T-helper 22 cell (primary cell): Measurements from ENCODE around the gene GLYAT.
"Not testable (repeated sequence)": the region's sequence is repeated elsewhere in the genome, so short reads cannot be mapped to it uniquely, and the experiment has no call there.

Experiments
- DNase-seq: peaks from one replicate; pipeline ENCODE4 v3.0.0-alpha.2; 2020; ENCODE audit warnings: low read depth

The GLYAT gene

DNA sequence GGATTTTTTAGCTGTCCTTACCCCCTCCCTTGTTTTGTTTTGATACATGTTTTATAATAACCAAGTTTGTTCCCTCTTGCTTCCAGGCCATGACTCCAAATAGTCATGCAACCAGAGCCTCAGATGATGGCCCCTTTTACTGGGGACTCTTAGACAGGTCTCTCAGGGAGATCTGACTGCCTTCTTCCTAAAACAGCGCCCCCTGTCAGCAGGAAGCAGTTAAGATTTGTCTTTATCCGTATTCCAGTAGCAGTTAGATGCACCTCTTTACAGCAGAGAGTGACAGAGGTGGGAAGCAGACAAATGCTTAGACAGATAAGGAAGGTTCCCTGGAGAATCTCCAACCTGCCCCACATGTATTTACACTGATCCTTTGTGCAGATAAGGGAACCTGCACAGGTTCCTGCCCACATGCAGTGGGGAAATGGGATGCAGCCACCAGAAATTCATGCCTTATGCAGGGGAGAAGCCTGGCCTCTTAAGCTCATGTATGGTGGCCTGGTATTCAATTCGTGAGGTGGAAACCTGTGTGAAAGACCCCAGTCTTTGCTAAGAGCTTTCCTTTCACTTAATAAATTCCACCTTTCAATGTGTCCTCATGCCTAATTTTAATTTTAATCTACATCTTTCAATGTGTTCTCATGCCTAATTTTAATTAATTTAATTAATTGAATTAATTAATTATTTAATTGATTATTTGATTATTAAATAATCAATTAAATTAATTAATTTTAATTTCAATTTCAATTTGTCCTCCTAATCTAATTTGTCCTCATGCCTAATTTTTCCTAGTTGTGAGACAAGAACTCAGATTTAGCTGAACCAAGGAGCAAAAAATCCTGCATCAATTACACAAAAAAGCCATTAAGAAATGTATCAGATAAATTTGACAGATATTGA lies 11.5 kb upstream of the GLYAT start:
- no peak for DNase-seq

- no peak for DNase-seq
Observed at GRCh38 chr11:58742140-58742539, 10.4 kb upstream of the GLYAT start.

DNA sequence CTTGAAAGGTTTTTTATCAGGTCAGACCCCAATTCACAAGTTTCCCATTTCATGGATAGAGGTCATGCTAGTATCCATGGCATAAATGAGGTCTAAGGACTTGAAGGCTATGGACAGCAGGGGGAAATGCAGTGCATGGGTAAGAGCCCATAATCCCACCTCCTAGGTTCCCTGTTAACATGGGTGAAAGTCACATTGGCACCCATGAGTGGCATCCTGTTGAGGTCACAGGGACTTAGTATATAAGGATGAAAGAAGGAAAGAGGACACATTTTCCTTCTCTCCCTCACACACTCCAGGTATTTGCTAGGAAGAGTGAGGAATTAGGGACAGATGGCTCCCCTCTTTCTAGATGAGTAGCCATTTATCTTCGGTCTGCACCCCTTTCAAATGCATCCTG lies 9.4 kb upstream of the GLYAT start:
- DNase-seq = no peak

DNA sequence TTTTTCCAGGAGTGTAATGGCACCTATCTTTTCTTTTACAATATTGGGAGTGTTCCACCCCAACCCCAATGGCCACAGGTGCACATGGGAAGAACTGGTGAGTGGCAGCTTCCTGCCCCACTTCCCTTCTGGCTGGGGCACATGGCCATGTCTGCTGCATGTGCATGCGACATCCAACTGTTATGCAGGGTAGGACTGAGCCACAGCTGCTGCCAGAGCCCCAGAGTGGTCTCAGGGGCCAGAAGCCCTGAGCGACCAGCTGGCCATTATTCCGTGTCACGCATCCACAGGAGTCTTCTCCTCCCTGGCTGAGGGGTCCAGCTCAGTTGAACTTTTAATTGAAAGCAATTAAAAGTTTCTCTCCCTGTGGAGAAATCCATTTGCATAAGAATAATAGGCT lies 8.7 kb upstream of the GLYAT start:
- no peak for DNase-seq

DNA sequence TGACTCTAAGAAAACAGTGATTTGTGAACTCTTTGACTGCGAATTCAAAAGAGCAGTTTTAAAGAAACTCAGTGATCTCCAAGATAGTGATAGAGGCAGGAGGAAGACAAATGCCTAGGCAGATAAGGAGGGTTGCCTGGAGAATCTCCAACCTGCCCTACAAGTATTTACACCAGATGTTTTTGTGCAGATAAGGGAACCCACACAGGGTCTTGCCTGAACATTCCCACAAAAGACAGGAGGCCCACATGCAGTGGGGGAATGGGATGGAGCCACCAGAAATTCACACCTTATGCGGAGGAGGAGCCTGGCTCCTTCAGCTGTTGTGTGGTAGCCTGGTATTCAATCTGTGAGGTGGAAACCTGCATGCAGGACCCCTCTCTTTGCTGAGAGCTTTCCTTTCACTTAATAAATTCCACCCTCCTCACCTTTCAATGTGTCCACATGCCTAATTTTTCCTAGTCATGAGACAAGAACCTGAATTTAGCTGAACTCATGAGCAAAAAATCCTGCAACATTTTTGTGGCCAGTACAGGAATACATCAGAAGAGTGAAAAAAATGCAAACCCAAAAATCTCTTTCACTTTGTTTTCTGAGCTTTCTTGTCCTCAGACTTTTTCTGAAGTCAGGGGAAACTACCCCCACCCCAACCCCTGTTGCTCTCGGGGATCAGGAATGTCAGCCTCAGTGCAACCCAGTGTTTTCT lies 8.1 kb upstream of the GLYAT start:
- DNase-seq = no peak

DNA sequence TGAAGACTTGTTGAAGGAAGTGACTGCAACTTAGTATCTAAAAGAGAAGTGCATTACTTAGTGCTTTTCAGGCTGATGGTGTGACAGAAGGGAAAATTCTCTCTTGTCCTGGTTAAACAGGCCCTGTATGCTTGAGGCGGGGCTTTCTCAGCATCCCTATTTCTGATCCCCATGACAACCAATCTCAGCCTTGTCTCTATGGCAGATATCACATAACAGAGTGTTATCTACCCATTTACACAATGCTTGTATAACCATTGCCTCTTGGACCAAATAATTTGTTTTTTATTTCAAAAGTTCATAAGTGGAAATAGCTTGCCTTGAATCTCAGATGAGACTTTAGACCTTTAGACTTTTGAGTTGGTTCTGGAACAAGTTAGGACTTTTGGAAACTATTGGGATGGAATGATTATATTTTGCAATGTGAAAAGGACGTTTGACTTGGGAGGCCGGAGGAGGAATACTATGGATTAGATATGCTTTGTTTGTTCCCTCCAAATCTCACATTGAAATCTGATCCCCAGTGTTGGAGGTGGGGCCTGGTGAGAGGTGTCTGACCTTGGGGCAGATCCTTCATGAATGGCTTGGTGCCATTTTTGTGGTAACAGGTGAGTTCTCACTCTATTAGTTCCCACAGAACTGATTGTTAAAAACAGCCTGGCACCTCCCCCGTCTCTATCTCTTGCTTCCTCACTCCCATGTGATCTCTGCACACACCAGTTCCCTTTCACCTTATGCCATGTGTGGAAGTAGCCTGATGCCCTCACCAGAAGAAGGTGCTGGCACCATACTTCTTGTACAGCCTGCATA lies 3.1 kb upstream of the GLYAT start:
- no peak for DNase-seq

GRCh38 chr11:58730507-58731089 lies 1.1 kb downstream of the GLYAT start:
- no peak for DNase-seq

- no peak for DNase-seq
Observed at GRCh38 chr11:58727415-58727797, 4.3 kb downstream of the GLYAT start.

DNA sequence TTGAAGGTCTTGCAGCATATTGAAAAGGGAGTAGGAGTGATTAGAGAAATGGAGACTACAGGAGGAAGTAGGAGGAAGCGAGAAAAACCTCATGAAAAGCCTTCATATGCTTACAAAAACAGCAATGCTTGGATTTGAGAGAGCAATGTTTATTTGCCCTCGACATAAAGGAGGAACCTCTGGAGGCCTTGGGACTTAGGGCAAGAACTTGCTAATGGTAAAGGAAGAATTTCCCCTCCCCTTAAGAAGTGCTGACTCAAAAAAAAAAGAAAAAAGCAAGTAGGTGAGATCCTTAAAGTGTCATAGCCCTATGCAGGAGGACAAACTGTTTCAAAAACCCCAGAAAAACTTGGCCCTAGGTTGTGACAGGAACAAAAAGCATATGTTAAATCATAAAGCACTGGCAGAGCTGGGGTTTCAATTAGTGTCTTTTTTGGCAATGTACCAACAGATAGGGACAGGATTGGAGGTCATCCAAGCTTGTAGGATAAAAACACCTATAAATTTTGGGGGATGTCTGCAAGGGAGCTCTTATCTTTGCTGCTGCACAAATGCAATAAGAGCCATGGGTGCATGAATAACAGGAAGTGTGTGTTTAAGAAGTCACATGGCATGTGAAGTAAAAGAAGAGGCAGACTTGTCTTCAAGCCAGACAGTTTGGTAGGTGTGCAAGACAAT lies 4.9 kb downstream of the GLYAT start:
- no peak for DNase-seq

GRCh38 chr11:58719406-58720117 lies 12.2 kb downstream of the GLYAT start:
- no peak for DNase-seq

DNA sequence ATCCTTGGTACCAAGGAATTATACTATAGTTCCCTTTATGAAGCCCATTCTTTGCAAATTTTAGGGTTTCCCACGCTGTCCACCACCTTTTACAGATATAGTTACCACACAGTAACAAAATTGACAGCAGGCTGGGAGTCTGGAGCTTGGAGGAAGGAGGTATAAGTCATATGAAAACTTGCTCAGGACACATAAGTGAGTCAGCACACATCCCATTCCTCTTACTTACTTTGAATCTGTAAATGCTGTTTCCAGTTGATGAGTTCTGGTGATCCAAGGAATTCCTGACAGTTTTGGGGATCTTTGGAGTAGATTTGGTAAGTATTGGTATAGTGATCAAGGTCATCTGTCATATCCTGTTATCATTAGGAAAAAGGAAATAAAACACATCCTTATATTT lies 19.2 kb downstream of the GLYAT start:
- no peak for DNase-seq

DNA sequence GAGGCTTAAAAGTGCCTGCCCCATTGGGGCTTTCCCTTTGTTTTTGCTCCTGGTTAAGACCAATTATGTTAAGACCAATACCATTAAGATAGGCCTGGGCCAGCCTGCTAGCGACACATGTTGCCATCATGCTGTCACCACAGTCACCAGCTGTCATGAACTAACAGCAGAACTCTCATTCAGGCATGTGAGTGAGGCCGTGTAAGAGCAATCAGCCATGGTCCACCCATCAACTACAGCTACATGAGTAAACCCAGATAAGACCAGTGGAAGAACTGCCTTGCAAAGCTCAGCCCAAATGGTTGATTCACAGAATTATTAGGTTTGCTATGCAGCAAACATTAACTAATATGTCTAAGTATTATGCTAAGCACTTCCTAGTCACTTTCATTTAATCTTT lies 19.9 kb downstream of the GLYAT start:
- no peak for DNase-seq

- no peak for DNase-seq
Observed at GRCh38 chr11:58707767-58708166, 24.0 kb downstream of the GLYAT start.

DNA sequence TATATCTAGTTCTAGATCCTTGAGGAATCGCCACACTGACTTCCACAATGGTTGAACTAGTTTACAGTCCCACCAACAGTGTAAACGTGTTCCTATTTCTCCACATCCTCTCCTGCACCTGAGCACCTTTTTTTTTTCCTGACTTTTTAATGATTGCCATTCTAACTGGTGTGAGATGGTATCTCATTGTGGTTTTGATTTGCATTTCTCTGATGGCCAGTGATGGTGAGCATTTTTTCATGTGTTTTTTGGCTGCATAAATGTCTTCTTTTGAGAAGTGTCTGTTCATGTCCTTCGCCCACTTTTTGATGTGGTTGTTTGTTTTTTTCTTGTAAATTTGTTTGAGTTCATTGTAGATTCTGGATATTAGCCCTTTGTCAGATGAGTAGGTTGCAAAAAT lies 34.9 kb downstream of the GLYAT start:
- DNase-seq = not testable (repeated sequence)

DNA sequence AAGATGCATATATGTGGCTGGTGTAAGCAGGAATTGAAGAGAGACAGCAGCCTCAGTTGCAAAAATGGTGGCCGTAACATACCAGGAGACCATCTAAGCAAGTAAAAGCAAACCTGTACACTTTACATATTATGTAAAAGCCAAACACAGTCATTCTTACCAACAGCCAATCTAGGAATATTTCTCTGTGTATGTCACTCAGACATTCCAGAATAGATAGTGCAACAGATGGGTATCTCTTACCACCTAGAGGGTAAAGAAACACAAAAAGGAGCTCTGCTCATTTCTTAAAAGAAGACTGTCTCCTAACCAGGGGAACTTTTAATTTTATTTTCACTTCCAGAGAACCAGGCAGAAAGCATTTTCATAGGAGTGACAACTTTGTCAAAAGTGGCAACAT lies 38.7 kb downstream of the GLYAT start:
- no peak for DNase-seq

DNA sequence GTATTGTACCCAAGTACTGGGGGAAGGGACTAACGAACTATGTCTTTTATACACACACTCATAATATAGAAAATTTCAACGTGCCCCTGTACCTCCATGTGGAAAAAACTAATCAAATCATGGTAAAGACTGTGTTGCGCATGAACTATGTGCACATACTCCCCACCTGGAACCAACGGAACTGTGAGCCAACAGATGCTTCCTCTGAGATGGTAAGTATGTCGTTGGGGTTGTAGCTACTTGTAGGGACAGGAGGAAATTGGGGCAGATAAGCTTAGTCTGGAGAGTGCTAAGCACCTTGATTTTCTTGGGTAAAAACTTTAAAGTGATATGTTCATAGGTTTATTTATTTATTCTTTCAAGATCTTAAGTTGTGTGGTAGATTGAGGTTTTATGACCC lies 40.1 kb downstream of the GLYAT start:
- no peak for DNase-seq

DNA sequence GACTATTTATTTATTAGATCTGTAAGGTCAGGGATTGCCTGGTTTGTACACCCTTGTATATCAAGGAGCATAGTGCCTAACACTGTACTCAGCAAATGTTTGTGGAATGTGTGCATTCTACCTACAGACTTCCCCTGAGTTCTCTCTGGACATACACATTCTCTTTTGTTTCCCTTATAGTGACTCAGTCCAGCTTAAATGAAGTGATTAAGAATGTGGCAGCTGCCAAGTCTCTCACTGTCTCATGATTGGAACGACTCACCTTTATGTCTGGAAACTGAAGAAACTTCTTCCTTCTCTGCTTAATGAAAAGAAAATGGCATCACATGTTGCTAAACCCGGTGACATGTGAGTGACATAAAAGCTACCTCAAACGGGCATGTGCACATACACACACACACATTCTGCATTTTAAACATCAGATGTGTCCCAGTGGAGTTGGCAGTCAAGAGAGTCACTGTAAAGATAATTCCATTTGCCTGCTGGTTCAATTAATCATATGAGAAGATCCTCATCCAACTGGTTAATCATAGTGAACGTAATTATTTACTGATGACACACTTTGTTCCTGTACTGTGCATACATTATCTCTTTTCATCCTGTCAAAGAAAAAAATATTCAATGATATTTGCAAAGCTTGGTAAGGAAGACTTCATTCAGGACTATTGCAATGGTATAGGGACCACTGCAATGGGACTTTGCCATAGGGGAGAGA lies 42.8 kb downstream of the GLYAT start:
- DNase-seq = no peak

GRCh38 chr11:58685973-58686722 lies 45.6 kb downstream of the GLYAT start:
- DNase-seq = no peak

DNA sequence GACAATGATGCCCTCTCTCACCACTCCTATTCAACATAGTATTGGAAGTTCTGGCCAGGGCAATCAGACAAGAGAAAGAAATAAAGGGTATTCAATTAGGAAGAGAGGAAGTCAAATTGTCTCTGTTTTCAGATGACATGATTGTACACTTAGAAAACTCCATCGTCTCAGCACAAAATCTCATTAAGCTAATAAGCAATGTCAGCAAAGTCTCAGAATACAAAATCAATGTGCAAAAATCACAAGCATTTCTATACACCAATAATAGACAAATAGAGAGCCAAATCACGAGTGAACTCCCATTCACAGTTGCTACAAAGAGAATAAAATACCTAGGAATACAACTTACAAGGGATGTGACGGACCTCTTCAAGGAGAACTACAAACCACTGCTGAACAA lies 49.1 kb downstream of the GLYAT start:
- not testable (repeated sequence) for DNase-seq

DNA sequence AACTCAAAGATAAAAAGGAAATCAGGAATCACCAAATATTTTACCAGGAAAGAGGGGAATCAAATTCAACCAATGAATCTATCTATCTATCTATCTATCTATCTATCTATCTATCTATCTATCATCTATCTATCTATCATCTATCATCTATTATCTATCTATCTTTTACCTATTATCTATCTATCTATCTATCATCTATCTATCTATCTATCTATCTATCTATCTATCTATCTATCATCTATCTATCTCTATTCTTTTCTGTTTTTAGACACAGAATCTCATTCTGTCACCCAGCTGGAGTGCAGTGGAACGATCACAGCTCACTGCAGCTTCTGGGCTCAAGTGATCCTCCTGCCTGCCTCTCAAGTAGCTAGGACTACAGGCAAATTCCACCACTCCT lies 54.2 kb downstream of the GLYAT start:
- not testable (repeated sequence) for DNase-seq
